HepG2 (cell line): ENCODE results near the gene NAIF1. TPM values are rescaled to one million over a fixed set of nuclear protein-coding genes. Genes with fewer than 3 reads are reported as not detected.

Source experiments
- ARNTL ChIP-seq: sonication (generic); formaldehyde crosslinking; IDR thresholded peaks from 2 replicates; pipeline ENCODE4 v1.4.0; 2020; ENCODE audit warnings: mild to moderate bottlenecking, missing genetic modification reagents
- JUNB ChIP-seq: sonication (generic); formaldehyde crosslinking; IDR thresholded peaks from 2 replicates; pipeline ENCODE4 v1.8.0; 2022; ENCODE audit warnings: missing genetic modification reagents, mild to moderate bottlenecking, borderline replicate concordance
- MEIS2 ChIP-seq: sonication (generic); formaldehyde crosslinking; IDR thresholded peaks from 2 replicates; pipeline ENCODE4 v1.9.0; 2021; ENCODE audit warnings: mild to moderate bottlenecking, missing genetic modification reagents
- PRPF4 ChIP-seq: fragments of 200-400 bp; formaldehyde crosslinking; IDR thresholded peaks from 2 replicates; pipeline ENCODE4 v1.6.1; 2016; ENCODE audit warnings: low read length, low read depth; ENCODE audit not compliant: poor library complexity, severe bottlenecking
- RARA ChIP-seq: IDR thresholded peaks from 2 replicates; pipeline ENCODE4 v1.6.1; 2016; ENCODE audit warnings: missing genetic modification reagents, missing compliant biosample characterization
- SNAI1 ChIP-seq: sonication (generic); formaldehyde crosslinking; IDR thresholded peaks from 2 replicates; pipeline ENCODE4 v1.5.0; 2020; ENCODE audit warnings: mild to moderate bottlenecking, missing genetic modification reagents, borderline replicate concordance
- ZNF552 ChIP-seq: sonication (generic); formaldehyde crosslinking; IDR thresholded peaks from 2 replicates; pipeline ENCODE4 v1.9.0; 2022; ENCODE audit warnings: missing genetic modification reagents, mild to moderate bottlenecking, borderline replicate concordance
- ZNF652 ChIP-seq: IDR thresholded peaks from 2 replicates; pipeline ENCODE4 v1.6.1; 2016; ENCODE audit warnings: low read depth, borderline replicate concordance
- polyA plus RNA-seq, 8 experiments: library from polyadenylated mRNA; depleted of rRNA in 3 of 8; stranded (reverse) in 7 of 8; unstranded in 1 of 8; fragments of >200 nt; fragmentation: Illumina TruSeq in 4 of 8; extraction: Trizol in 4 of 8; gene quantifications; 2 replicates each; pipeline versions ENCODE4 v1.2.1 to v1.2.3, GENCODE V29; 2011 to 2016; ENCODE audit warnings: low read depth in 4 of 8, missing spikeins in 1 of 8, mixed read lengths in 1 of 8; ENCODE audit not compliant: insufficient read depth in 1 of 8
- total RNA-seq, 5 experiments: library from RNA; depleted of rRNA; stranded (reverse); fragments of >200 nt; fragmentation: Illumina TruSeq; extraction: Trizol; gene quantifications; 2 replicates each; pipeline ENCODE4 v1.2.3, GENCODE V29; 2016; ENCODE audit warnings: low read depth in 1 of 5
- TF ChIP-seq, protein P1 (sequence below): sonication (generic); formaldehyde crosslinking; IDR thresholded peaks from 2 replicates; pipeline ENCODE4 v1.9.0; 2022; ENCODE audit warnings: low read depth, missing genetic modification reagents
- TF ChIP-seq, protein P2 (sequence below): sonication (generic); formaldehyde crosslinking; IDR thresholded peaks from 2 replicates; pipeline ENCODE4 v1.4.0; 2020; ENCODE audit warnings: missing genetic modification reagents, mild to moderate bottlenecking, borderline replicate concordance
- TF ChIP-seq, protein P3 (sequence below): sonication (generic); IDR thresholded peaks from 2 replicates; pipeline ENCODE4 v1.6.1; 2016; ENCODE audit warnings: low read depth, borderline replicate concordance
- TF ChIP-seq, protein P4 (sequence below): sonication (generic); formaldehyde crosslinking; IDR thresholded peaks from 2 replicates; pipeline ENCODE4 v1.5.1; 2020; ENCODE audit warnings: mild to moderate bottlenecking, missing genetic modification reagents, borderline replicate concordance
- TF ChIP-seq, protein P5 (sequence below), 2 experiments: fragments of 450-650 bp in 1 of 2; sonication (generic) in 1 of 2; formaldehyde crosslinking; IDR thresholded peaks; 2 replicates each; pipeline versions ENCODE4 v1.5.0 to v1.8.0; 2020 to 2022; ENCODE audit warnings: mild to moderate bottlenecking in 1 of 2, missing genetic modification reagents in 1 of 2

NAIF1 gene
- total and polyA plus RNA-seq, 2 of the 13 experiments (the other 11 are each of a cell fraction or from before 2014, with no cell fraction given) = 6.0 to 6.9 TPM

DNA sequence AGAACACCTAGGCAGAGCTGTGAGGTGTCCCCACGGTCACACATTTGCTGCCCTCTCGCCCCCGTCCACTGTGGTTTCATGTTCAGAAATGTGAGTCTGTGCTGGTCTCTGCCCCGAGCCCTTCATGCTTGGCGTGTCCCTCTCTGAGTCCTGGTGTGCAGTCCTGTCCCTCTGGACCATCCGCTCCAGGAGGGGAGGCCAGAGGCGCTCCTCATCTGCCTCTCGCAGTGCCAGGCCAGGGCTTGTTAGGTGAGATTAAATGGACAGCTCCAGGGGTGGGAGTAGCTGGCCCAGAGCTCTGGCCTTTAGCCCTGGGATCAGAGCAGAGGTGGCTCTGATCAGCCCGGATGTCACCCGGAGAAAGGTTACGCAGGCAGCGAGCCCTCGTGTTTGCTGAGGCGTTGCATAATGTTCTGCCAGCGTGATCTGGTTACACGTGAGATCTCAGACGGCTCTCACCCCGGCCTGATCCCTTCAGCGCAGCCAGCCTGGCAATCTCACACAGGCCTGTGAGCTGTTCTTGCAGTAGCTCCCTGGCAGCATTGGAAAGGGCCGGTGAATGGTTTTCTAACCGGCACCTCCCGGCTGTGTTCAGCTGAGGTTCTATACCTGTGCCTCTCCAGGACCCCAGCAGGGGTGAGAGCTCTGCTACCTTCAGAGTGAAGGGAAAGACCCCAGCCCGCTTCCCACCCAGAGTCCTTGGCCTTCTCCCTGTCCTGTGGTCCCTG lies 35.9 kb upstream of the NAIF1 start (continued):
- TF ChIP-seq, protein P1, sequence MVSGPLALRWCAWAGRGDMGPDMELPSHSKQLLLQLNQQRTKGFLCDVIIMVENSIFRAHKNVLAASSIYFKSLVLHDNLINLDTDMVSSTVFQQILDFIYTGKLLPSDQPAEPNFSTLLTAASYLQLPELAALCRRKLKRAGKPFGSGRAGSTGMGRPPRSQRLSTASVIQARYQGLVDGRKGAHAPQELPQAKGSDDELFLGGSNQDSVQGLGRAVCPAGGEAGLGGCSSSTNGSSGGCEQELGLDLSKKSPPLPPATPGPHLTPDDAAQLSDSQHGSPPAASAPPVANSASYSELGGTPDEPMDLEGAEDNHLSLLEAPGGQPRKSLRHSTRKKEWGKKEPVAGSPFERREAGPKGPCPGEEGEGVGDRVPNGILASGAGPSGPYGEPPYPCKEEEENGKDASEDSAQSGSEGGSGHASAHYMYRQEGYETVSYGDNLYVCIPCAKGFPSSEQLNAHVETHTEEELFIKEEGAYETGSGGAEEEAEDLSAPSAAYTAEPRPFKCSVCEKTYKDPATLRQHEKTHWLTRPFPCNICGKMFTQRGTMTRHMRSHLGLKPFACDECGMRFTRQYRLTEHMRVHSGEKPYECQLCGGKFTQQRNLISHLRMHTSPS (CRISPR knock-in tag) = peak; percentile 97
- TF ChIP-seq, protein P2, sequence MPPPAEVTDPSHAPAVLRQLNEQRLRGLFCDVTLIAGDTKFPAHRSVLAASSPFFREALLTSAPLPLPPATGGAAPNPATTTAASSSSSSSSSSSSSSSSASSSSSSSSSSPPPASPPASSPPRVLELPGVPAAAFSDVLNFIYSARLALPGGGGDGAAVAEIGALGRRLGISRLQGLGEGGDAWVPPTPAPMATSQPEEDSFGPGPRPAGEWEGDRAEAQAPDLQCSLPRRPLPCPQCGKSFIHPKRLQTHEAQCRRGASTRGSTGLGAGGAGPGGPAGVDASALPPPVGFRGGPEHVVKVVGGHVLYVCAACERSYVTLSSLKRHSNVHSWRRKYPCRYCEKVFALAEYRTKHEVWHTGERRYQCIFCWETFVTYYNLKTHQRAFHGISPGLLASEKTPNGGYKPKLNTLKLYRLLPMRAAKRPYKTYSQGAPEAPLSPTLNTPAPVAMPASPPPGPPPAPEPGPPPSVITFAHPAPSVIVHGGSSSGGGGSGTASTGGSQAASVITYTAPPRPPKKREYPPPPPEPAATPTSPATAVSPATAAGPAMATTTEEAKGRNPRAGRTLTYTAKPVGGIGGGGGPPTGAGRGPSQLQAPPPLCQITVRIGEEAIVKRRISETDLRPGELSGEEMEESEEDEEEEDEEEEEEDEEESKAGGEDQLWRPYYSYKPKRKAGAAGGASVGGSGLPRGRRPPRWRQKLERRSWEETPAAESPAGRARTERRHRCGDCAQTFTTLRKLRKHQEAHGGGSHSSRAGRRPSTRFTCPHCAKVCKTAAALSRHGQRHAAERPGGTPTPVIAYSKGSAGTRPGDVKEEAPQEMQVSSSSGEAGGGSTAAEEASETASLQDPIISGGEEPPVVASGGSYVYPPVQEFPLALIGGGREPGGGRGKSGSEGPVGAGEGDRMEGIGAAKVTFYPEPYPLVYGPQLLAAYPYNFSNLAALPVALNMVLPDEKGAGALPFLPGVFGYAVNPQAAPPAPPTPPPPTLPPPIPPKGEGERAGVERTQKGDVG = peak; percentile 90; the same call in 1 of the 2 replicates
- TF ChIP-seq PRPF4 (no peak), ZNF552 (CRISPR knock-in tag) (peak; percentile 96), RARA (CRISPR knock-in tag) (peak; percentile 99), SNAI1 (CRISPR knock-in tag) (0 out of 2 replicates have a peak, but pooled peaks have one; percentile 79), JUNB (peak; percentile 58; the same call in 1 of the 2 replicates), ARNTL (peak; percentile 100), ZNF652 (CRISPR knock-in tag) (peak; percentile 62; the same call in 1 of the 2 replicates), MEIS2 (peak; percentile 95)
- TF ChIP-seq, protein P3, sequence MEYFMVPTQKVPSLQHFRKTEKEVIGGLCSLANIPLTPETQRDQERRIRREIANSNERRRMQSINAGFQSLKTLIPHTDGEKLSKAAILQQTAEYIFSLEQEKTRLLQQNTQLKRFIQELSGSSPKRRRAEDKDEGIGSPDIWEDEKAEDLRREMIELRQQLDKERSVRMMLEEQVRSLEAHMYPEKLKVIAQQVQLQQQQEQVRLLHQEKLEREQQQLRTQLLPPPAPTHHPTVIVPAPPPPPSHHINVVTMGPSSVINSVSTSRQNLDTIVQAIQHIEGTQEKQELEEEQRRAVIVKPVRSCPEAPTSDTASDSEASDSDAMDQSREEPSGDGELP = peak; percentile 90; the same call in 1 of the 2 replicates
- TF ChIP-seq, protein P4, sequence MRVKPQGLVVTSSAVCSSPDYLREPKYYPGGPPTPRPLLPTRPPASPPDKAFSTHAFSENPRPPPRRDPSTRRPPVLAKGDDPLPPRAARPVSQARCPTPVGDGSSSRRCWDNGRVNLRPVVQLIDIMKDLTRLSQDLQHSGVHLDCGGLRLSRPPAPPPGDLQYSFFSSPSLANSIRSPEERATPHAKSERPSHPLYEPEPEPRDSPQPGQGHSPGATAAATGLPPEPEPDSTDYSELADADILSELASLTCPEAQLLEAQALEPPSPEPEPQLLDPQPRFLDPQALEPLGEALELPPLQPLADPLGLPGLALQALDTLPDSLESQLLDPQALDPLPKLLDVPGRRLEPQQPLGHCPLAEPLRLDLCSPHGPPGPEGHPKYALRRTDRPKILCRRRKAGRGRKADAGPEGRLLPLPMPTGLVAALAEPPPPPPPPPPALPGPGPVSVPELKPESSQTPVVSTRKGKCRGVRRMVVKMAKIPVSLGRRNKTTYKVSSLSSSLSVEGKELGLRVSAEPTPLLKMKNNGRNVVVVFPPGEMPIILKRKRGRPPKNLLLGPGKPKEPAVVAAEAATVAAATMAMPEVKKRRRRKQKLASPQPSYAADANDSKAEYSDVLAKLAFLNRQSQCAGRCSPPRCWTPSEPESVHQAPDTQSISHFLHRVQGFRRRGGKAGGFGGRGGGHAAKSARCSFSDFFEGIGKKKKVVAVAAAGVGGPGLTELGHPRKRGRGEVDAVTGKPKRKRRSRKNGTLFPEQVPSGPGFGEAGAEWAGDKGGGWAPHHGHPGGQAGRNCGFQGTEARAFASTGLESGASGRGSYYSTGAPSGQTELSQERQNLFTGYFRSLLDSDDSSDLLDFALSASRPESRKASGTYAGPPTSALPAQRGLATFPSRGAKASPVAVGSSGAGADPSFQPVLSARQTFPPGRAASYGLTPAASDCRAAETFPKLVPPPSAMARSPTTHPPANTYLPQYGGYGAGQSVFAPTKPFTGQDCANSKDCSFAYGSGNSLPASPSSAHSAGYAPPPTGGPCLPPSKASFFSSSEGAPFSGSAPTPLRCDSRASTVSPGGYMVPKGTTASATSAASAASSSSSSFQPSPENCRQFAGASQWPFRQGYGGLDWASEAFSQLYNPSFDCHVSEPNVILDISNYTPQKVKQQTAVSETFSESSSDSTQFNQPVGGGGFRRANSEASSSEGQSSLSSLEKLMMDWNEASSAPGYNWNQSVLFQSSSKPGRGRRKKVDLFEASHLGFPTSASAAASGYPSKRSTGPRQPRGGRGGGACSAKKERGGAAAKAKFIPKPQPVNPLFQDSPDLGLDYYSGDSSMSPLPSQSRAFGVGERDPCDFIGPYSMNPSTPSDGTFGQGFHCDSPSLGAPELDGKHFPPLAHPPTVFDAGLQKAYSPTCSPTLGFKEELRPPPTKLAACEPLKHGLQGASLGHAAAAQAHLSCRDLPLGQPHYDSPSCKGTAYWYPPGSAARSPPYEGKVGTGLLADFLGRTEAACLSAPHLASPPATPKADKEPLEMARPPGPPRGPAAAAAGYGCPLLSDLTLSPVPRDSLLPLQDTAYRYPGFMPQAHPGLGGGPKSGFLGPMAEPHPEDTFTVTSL = peak; percentile 90
- TF ChIP-seq, protein P5, sequence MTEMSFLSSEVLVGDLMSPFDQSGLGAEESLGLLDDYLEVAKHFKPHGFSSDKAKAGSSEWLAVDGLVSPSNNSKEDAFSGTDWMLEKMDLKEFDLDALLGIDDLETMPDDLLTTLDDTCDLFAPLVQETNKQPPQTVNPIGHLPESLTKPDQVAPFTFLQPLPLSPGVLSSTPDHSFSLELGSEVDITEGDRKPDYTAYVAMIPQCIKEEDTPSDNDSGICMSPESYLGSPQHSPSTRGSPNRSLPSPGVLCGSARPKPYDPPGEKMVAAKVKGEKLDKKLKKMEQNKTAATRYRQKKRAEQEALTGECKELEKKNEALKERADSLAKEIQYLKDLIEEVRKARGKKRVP (CRISPR knock-in tag; IDR thresholded peaks at IDR 0.05) = peak in 1 of 2 experiments; percentile 92; a peak in 2 of 4 replicates
